Memory B cell (primary cell): ENCODE measurements around the gene GRN.
"Not testable (repeated sequence)": the region's sequence is repeated elsewhere in the genome, so short reads cannot be mapped to it uniquely, and the experiment has no call there.

Experiments
- ATAC-seq: fragments of 150-1000 bp; cut with Tn5 transposase; 2 replicates; pipeline ENCODE4 v1.10.0; 2021; ENCODE audit warnings: low read depth, mild to moderate bottlenecking, moderate library complexity
- DNase-seq, 2 donors: peaks; one replicate each; pipeline ENCODE4 v3.0.0; 2022; ENCODE audit warnings: low spot score in 2 of 2
- H3K27ac Mint-ChIP-seq: one replicate; pipeline ENCODE4 v1.8.0; 2022; ENCODE audit warnings: mild to moderate bottlenecking, moderate library complexity, mixed read lengths
- H3K27me3 Mint-ChIP-seq: one replicate; pipeline ENCODE4 v1.8.0; 2022; ENCODE audit warnings: mixed read lengths
- H3K36me3 Mint-ChIP-seq: one replicate; pipeline ENCODE4 v1.8.0; 2022; ENCODE audit warnings: mild to moderate bottlenecking, mixed read lengths
- H3K4me1 Mint-ChIP-seq: one replicate; pipeline ENCODE4 v1.8.0; 2022; ENCODE audit warnings: mixed read lengths
- H3K4me3 Mint-ChIP-seq: one replicate; pipeline ENCODE4 v1.8.0; 2022; ENCODE audit warnings: mild to moderate bottlenecking, moderate library complexity, mixed read lengths
- H3K9me3 Mint-ChIP-seq: one replicate; pipeline ENCODE4 v1.8.0; 2022; ENCODE audit warnings: mixed read lengths

GRN gene

GRCh38 chr17:44347206-44348055 lies 2.3 kb downstream of the GRN start:
- not testable (repeated sequence) for H3K9me3 Mint-ChIP-seq, H3K36me3 Mint-ChIP-seq, DNase-seq, H3K27me3 Mint-ChIP-seq
- Mint-ChIP-seq H3K27ac (peak overlapping the region; percentile 95), H3K4me3 (peak overlapping the region; percentile 89), H3K4me1 (peaks cover 34% of the 10 kb centered on the region)
- ATAC-seq, result peak; percentile 6

- H3K4me3 Mint-ChIP-seq, result peak overlapping the region; percentile 52
- H3K27ac Mint-ChIP-seq, result peak overlapping the region; percentile 95
- ATAC-seq (peak; percentile 68), DNase-seq (peak; percentile 57 to 72)
- H3K36me3 Mint-ChIP-seq, result peaks cover 10% of the 10 kb centered on the region
- H3K27me3 Mint-ChIP-seq, result no peaks in the 10 kb centered on the region
- H3K4me1 Mint-ChIP-seq, result peaks cover 39% of the 10 kb centered on the region
- H3K9me3 Mint-ChIP-seq, result no peaks in the 10 kb centered on the region
Measured at GRCh38 chr17:44348234-44348987, 3.3 kb downstream of the GRN start.

GRCh38 chr17:44348988-44349364 lies 3.9 kb downstream of the GRN start:
- H3K36me3 Mint-ChIP-seq, result peaks cover 10% of the 10 kb centered on the region
- H3K9me3 Mint-ChIP-seq, result no peaks in the 10 kb centered on the region
- peaks cover 39% of the 10 kb centered on the region for H3K4me1 Mint-ChIP-seq
- no peak for DNase-seq
- H3K27ac Mint-ChIP-seq, result peak overlapping the region; percentile 95
- H3K4me3 Mint-ChIP-seq, result peak overlapping the region; percentile 52
- H3K27me3 Mint-ChIP-seq, result no peaks in the 10 kb centered on the region
- no peak for ATAC-seq

DNA sequence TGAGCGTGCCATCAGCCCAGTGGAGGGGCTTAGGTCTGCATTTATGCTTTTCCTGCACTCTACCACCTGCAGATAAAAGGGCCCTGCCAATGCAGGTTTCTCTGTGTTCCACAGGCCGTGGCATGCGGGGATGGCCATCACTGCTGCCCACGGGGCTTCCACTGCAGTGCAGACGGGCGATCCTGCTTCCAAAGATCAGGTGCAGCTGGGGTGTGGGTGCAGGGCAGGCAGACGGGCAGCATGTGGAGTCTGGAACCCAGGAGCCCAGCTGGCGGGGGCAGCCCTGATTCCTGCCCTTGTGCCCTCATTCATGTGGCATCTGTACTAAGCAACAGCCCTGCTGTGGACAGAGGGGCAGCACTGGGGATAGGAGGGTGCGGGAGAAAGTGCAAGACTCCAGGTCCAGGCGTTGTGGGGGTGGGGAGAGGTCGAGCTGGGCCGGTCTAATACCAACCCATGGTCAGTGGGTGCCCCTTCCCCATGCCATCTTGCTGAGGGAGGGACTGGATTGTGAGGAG lies 4.5 kb downstream of the GRN start:
- Mint-ChIP-seq H3K36me3 (peaks cover 10% of the 10 kb centered on the region), H3K4me3 (no peak overlapping the region), H3K27ac (no peak overlapping the region), H3K4me1 (peaks cover 39% of the 10 kb centered on the region), H3K9me3 (no peaks in the 10 kb centered on the region), H3K27me3 (no peaks in the 10 kb centered on the region)
- ATAC-seq (no peak), DNase-seq (no peak)

- no peaks in the 10 kb centered on the region for H3K27me3 Mint-ChIP-seq
- peaks cover 35% of the 10 kb centered on the region for H3K4me1 Mint-ChIP-seq
- peaks cover 10% of the 10 kb centered on the region for H3K36me3 Mint-ChIP-seq
- H3K9me3 Mint-ChIP-seq, result no peaks in the 10 kb centered on the region
- peak; percentile 71 to 81 for DNase-seq
- ATAC-seq, result peak; percentile 30
- H3K27ac Mint-ChIP-seq, result peak overlapping the region; percentile 38
- H3K4me3 Mint-ChIP-seq, result no peak overlapping the region
Measured at GRCh38 chr17:44350733-44351226, 5.7 kb downstream of the GRN start.

DNA sequence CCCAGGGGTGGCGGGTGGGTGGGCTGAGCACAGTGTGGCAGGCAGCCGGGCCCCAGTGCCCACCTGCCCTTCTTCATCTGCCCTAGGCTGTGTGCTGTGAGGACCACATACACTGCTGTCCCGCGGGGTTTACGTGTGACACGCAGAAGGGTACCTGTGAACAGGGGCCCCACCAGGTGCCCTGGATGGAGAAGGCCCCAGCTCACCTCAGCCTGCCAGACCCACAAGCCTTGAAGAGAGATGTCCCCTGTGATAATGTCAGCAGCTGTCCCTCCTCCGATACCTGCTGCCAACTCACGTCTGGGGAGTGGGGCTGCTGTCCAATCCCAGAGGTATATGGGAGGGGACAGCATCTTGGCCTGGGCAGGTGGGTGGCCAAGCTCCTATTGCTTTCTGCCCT lies 6.4 kb downstream of the GRN start:
- Mint-ChIP-seq H3K36me3 (peaks cover 10% of the 10 kb centered on the region), H3K4me3 (no peak overlapping the region), H3K27ac (no peak overlapping the region), H3K4me1 (peaks cover 28% of the 10 kb centered on the region), H3K27me3 (no peaks in the 10 kb centered on the region), H3K9me3 (no peaks in the 10 kb centered on the region)
- DNase-seq (no peak), ATAC-seq (no peak)

DNA sequence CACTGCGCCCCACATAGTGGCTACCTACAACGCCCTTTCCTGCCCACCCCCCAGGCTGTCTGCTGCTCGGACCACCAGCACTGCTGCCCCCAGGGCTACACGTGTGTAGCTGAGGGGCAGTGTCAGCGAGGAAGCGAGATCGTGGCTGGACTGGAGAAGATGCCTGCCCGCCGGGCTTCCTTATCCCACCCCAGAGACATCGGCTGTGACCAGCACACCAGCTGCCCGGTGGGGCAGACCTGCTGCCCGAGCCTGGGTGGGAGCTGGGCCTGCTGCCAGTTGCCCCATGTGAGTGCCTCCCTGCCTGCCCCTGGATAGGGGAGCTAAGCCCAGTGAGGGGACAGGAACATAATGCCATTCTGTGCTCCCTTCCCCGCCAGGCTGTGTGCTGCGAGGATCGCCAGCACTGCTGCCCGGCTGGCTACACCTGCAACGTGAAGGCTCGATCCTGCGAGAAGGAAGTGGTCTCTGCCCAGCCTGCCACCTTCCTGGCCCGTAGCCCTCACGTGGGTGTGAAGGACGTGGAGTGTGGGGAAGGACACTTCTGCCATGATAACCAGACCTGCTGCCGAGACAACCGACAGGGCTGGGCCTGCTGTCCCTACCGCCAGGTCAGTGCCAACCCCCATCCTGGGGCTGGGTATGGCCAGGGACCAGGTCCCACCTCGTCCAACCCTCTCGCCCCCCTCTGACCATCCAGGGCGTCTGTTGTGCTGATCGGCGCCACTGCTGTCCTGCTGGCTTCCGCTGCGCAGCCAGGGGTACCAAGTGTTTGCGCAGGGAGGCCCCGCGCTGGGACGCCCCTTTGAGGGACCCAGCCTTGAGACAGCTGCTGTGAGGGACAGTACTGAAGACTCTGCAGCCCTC lies 7.1 kb downstream of the GRN start:
- ATAC-seq (no peak), DNase-seq (no peak)
- Mint-ChIP-seq H3K27ac (no peak overlapping the region), H3K27me3 (no peaks in the 10 kb centered on the region), H3K4me3 (peak overlapping the region; percentile 71), H3K9me3 (no peaks in the 10 kb centered on the region), H3K36me3 (peaks cover 10% of the 10 kb centered on the region), H3K4me1 (peaks cover 27% of the 10 kb centered on the region)

- peaks cover 25% of the 10 kb centered on the region for H3K4me1 Mint-ChIP-seq
- H3K9me3 Mint-ChIP-seq, result no peaks in the 10 kb centered on the region
- peaks cover 10% of the 10 kb centered on the region for H3K36me3 Mint-ChIP-seq
- H3K27ac Mint-ChIP-seq, result no peak overlapping the region
- DNase-seq (no peak), ATAC-seq (no peak)
- no peaks in the 10 kb centered on the region for H3K27me3 Mint-ChIP-seq
- H3K4me3 Mint-ChIP-seq, result peak overlapping the region; percentile 71
Measured at GRCh38 chr17:44352828-44353671, 7.9 kb downstream of the GRN start.

- Mint-ChIP-seq H3K9me3 (no peaks in the 10 kb centered on the region), H3K27me3 (no peaks in the 10 kb centered on the region), H3K27ac (no peak overlapping the region), H3K36me3 (peaks cover 10% of the 10 kb centered on the region), H3K4me1 (peaks cover 22% of the 10 kb centered on the region), H3K4me3 (peak overlapping the region; percentile 62)
- DNase-seq (no peak), ATAC-seq (peak; percentile 42)
Measured at GRCh38 chr17:44353672-44354331, 8.7 kb downstream of the GRN start.

- H3K36me3 Mint-ChIP-seq, result peaks cover 10% of the 10 kb centered on the region
- no peaks in the 10 kb centered on the region for H3K27me3 Mint-ChIP-seq
- peak overlapping the region; percentile 75 for H3K4me3 Mint-ChIP-seq
- peak; percentile 68 to 78 for DNase-seq
- ATAC-seq, result peak; percentile 56
- H3K9me3 Mint-ChIP-seq, result no peaks in the 10 kb centered on the region
- H3K27ac Mint-ChIP-seq, result no peak overlapping the region
- peaks cover 20% of the 10 kb centered on the region for H3K4me1 Mint-ChIP-seq
Measured at GRCh38 chr17:44354582-44355561, 9.8 kb downstream of the GRN start.

GRCh38 chr17:44355642-44356099 lies 10.6 kb downstream of the GRN start:
- Mint-ChIP-seq H3K27me3 (no peaks in the 10 kb centered on the region), H3K4me3 (no peak overlapping the region), H3K36me3 (peaks cover 10% of the 10 kb centered on the region), H3K27ac (no peak overlapping the region), H3K4me1 (peaks cover 22% of the 10 kb centered on the region), H3K9me3 (no peaks in the 10 kb centered on the region)
- DNase-seq (no peak), ATAC-seq (no peak)
